Measurements from ENCODE around the gene ARHGAP1. TPM values are rescaled to one million over a fixed set of nuclear protein-coding genes. Genes with fewer than 3 reads are reported as not detected.

ARHGAP1 gene
- total RNA-seq, 1 donor from 2014 or later: 98.1 TPM

- no peak for DNase-seq (ENCODE audit: extremely low spot score, unreplicated experiment)
- Mint-ChIP-seq H3K36me3 (ENCODE audit: unreplicated experiment) (peaks cover 23% of the 10 kb centered on the region), H3K27me3 (ENCODE audit: unreplicated experiment) (no peaks in the 10 kb centered on the region), H3K4me1 (ENCODE audit: unreplicated experiment) (no peaks in the 10 kb centered on the region), H3K27ac (ENCODE audit: unreplicated experiment) (no peak overlapping the region), H3K4me3 (ENCODE audit: unreplicated experiment) (no peak overlapping the region), H3K9me3 (ENCODE audit: unreplicated experiment) (no peaks in the 10 kb centered on the region)
- TF ChIP-seq CTCF (IDR thresholded peaks at IDR 0.05): no peak
Observed at GRCh38 chr11:46628961-46629360, 71.5 kb downstream of the ARHGAP1 start.

Other genes starting within 250 kb of the ARHGAP1 start
- 32.1 and 37.7 TPM in 2 replicates for gene AMBRA1, start 106.6 kb downstream of the ARHGAP1 start, total RNA-seq
- 6.1 and 6.7 TPM in 2 replicates for gene HARBI1, start 83.4 kb downstream of the ARHGAP1 start, total RNA-seq
- gene ATG13, start 83.1 kb downstream of the ARHGAP1 start, total RNA-seq: 87.2 and 88.6 TPM in 2 replicates
- 11.2 and 14.5 TPM in 2 replicates for gene ZNF408, start 412 bp upstream of the ARHGAP1 start, total RNA-seq
- gene F2, start 18.6 kb upstream of the ARHGAP1 start, total RNA-seq: 0.19 TPM in 1 of 2 replicates, not detected in the other
- gene CKAP5, start 145.7 kb upstream of the ARHGAP1 start, total RNA-seq: 101 and 113 TPM in 2 replicates
- 49.3 and 54.1 TPM in 2 replicates for gene LRP4, start 217.9 kb upstream of the ARHGAP1 start, total RNA-seq
- gene CSTPP1, start 236.1 kb upstream of the ARHGAP1 start, total RNA-seq: 36.9 and 37.1 TPM in 2 replicates

All from osteocyte (in vitro differentiated cells).